Stimulated activated CD4-positive, alpha-beta T cell treated with anti-CD3 and anti-CD28 coated beads, TNF-alpha, amount 100 ng/mL, for 48 hours (primary cell): ENCODE data around the gene TBC1D5.
"Not testable (repeated sequence)": the region's sequence is repeated elsewhere in the genome, so short reads cannot be mapped to it uniquely, and the experiment has no call there.

ENCODE experiments used
- DNase-seq, 3 donors: peaks; one replicate each; pipeline ENCODE4 v3.0.0-alpha.2; 2020; ENCODE audit warnings: low read depth in 3 of 3

The TBC1D5 gene

DNA sequence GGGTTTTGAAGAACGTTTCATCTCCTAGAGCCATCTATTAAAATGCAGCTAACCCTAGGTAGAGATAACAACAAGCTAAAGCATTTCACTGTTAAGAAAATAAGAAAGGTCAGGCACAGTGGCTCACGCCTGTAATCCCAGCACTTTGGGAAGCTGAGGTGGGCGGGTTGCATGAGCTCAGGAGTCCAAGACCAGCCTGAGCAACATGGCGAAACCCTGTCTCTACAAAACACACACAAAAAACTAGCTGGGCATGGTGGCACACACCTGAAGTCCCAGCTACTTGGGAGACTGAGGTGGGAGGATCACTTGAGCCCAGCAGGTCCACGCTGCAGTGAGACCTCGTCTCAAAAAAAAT, 5.4 kb upstream of the TBC1D5 start:
- no peak for DNase-seq

GRCh38 chr3:17747174-17747889, 4.9 kb upstream of the TBC1D5 start:
- no peak for DNase-seq

- DNase-seq: no peak
Observed at GRCh38 chr3:17745894-17746293, 3.5 kb upstream of the TBC1D5 start.

DNA sequence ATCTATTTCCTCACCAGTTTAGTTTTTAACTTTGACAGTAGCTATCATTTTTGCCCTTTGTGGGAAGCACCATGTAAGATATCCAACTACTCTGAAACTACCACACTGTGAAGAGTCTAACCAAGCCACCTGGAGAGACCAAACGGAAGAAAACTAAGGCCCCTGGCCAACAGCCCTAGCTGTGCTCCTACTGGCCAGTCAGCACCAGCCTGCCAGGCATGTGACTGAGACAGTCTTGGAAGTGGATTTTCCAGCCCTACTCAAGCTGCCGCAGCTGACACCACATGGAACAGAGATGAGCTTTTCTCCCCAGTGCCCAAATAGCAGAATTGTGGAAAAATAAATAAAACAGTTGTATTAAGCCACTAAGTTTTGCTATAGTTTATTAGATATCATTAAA, 2.9 kb upstream of the TBC1D5 start:
- no peak for DNase-seq

DNA sequence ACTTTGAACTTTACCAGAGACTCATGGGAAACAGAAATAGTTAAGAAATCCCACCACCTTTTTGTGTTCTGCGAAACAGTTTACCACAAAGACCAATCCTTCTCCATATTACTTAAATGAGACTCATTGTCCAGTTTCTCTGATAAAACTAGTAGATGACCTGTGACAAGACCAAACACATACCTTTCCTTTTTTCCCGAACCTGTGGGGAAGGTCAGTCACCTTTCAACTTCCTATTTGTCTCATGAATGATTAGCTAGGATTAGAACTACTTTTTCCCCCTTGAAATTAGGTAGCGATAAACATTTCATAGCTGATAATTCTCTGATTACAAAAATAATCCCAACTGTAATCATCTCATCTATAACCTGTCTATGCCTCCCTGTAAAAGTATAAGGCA, 2.3 kb upstream of the TBC1D5 start:
- DNase-seq: no peak

GRCh38 chr3:17743658-17743995, 1.2 kb upstream of the TBC1D5 start:
- DNase-seq: no peak

DNA sequence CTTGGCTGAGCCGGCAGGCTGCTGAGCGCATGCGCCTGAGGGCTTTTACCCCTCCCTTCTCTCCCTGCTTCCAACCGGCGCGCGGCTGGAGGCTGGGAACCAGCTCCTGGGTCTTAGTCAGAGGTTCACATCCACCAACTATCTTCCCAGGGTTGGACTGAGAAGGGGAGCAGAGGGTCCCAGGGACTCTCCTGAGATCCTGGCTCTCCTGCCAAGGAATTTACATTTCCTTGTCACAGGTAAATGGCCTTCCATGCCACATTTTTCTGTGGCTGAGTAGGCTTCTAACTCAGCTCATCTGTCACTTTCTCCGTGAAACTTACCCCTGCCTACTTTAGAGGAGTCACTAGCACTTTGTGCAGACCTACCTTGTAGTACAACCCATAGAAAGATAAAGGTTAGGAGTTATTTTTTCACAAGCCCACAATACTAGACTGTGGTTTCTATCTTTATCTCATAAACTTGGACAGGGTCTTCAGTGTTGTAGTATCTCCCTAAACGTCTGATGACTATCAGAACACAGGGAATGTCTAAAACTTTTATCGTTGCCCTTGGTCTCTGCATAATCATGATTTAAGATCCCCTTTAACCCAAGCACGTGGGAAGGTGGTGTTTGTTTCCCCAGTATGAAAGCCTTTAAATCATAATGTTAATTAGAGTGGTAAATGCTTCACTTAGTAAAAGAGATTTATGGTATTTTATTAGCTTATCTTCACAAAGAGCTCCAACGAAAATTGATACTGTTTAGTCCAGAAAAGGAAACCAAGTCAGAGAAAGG, 638 bp upstream of the TBC1D5 start:
- DNase-seq: no peak

DNA sequence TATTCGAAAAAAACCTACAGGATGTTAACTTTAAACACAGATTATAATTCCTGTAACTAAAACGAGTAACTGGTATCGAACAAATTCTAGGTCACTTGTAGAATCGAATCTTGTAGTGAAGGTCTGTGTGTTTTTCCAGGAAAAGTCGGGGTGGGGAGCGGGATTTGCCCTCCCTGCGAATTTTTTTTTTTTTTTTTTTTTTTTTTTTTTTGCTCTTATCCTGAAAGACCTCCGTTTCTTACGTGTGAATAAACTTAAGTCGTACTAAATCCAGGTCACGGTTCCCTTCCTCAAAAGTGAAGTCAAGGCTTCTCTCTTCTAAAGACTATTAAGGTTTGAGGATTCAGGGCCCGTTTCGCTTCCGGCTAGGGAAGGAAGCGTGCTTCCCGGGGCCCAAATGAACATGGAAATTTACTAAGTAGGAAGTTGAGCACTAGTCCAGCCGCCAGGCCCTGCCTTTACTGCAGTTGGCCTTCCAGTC, 770 bp downstream of the TBC1D5 start:
- DNase-seq: no peak

DNA sequence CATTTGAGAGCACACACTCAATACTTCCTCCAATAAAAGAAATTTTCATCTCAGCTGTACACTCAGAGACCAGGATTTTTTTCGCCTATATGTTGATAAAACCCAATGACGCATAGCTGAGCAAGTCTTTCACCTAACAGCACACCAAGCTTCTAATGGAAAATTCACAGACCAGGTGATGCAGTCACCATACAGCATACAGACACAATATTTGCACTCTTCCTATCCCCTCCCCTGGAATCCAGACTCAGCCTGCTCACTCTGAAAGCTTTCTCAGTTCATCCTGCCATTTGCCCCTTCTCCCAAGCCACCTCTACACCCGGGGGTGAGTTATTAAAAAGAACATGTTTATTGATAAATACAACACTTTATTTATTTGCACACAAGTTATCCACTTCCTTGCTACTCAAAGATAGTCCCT, 1.7 kb downstream of the TBC1D5 start:
- no peak for DNase-seq

- no peak for DNase-seq
Observed at GRCh38 chr3:17738921-17739320, 3.5 kb downstream of the TBC1D5 start.

- no peak for DNase-seq
Observed at GRCh38 chr3:17738219-17738618, 4.2 kb downstream of the TBC1D5 start.

- no peak for DNase-seq
Observed at GRCh38 chr3:17737591-17737990, 4.8 kb downstream of the TBC1D5 start.

GRCh38 chr3:17735362-17735761, 7.1 kb downstream of the TBC1D5 start:
- not testable (repeated sequence) for DNase-seq

DNA sequence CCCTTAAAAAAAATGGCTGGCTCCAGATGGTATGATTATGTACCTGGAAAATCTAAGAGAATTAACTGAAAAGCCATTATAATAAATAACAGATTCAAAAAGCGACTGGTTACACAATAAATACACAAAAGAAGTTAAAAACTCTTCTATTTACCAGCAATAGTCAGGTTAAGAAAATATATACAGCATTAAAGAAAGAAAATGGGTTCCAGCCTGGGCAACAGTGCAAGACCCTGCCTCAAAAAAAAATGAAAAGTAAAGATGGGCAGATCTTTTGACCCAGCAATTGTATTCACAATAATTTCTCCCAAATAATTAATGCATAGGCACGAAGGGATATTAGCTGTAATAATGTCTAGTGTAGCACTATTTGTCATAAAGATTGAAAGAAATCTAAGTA, 8.7 kb downstream of the TBC1D5 start:
- DNase-seq: no peak

GRCh38 chr3:17733215-17733614, 9.2 kb downstream of the TBC1D5 start:
- DNase-seq: no peak

DNA sequence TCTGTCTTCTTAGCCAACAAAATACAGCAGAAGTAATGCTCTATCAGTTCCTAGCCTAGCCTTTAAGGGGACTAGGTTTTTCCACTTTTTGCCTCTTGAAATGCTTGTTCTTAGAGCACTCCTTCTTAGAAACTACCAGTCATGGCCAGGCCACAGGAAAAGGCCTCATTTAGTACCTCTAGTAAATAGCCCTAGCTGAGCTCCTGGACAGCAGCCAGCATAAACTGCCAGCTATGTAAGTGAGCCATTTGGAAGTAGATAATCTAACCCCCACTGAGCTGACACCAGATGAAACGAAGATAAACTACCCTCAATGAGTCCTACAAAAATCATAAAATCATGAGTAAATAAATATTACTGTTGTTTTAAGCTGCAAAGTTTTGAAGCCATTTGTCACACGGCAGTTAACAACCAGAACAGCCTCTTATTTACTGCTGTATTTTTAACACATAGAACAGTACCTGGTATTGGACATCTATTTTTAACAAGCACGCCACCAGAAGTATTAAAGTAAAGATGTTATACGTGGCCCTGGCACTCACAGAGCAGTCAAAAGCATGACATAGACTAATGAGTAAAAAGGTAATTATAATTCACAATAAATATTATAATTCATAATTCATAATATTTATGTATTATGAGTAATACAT, 12.0 kb downstream of the TBC1D5 start:
- DNase-seq: no peak

- no peak for DNase-seq
Observed at GRCh38 chr3:17726313-17726712, 16.1 kb downstream of the TBC1D5 start.

- DNase-seq: not testable (repeated sequence)
Observed at GRCh38 chr3:17725844-17726243, 16.6 kb downstream of the TBC1D5 start.

- no peak for DNase-seq
Observed at GRCh38 chr3:17724948-17725347, 17.5 kb downstream of the TBC1D5 start.

- no peak for DNase-seq
Observed at GRCh38 chr3:17724122-17724521, 18.3 kb downstream of the TBC1D5 start.

DNA sequence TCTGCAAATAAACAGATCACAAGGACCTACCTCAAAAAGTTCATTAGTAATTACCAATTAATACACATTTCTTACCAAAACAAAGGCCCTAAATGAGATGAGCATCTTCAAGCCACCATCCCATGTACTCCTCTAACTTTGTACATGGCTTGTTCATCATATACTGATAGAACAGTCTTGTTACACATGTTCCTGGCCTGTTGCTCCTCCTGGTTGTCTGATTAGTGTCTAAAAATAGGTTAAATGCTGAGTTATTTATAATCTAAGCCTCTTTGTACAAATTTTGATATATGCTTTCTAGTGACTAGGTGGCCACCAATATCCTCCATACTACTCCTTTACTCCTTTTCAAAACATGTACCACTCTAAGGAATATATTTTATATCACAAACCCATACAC, 25.0 kb downstream of the TBC1D5 start:
- no peak for DNase-seq

- DNase-seq: no peak
Observed at GRCh38 chr3:17714473-17714872, 28.0 kb downstream of the TBC1D5 start.

- DNase-seq: no peak
Observed at GRCh38 chr3:17709236-17709810, 33.1 kb downstream of the TBC1D5 start.
